Activated T-cell treated with anti-CD3 and anti-CD28 coated beads, Interleukin-2, amount 50 U/mL, for 24 hours (primary cell): Measurements from ENCODE around the gene GTSF1L.

Experiments
- DNase-seq: peaks from one replicate; pipeline ENCODE4 v3.0.0-alpha.2; 2020
- H3K27ac Mint-ChIP-seq: 2 replicates; pipeline ENCODE4 v1.8.0; 2020; ENCODE audit warnings: mild to moderate bottlenecking, mixed read lengths
- H3K27me3 Mint-ChIP-seq: 2 replicates; pipeline ENCODE4 v1.8.0; 2020; ENCODE audit warnings: mixed read lengths
- H3K36me3 Mint-ChIP-seq: 2 replicates; pipeline ENCODE4 v1.8.0; 2020; ENCODE audit warnings: low read depth, mixed read lengths
- H3K4me1 Mint-ChIP-seq: 2 replicates; pipeline ENCODE4 v1.8.0; 2020; ENCODE audit warnings: low read depth, mixed read lengths
- H3K4me3 Mint-ChIP-seq: 2 replicates; pipeline ENCODE4 v1.8.0; 2020; ENCODE audit warnings: mild to moderate bottlenecking, moderate library complexity, mixed read lengths
- H3K9me3 Mint-ChIP-seq: 2 replicates; pipeline ENCODE4 v1.8.0; 2020; ENCODE audit warnings: mixed read lengths

GTSF1L gene

DNA sequence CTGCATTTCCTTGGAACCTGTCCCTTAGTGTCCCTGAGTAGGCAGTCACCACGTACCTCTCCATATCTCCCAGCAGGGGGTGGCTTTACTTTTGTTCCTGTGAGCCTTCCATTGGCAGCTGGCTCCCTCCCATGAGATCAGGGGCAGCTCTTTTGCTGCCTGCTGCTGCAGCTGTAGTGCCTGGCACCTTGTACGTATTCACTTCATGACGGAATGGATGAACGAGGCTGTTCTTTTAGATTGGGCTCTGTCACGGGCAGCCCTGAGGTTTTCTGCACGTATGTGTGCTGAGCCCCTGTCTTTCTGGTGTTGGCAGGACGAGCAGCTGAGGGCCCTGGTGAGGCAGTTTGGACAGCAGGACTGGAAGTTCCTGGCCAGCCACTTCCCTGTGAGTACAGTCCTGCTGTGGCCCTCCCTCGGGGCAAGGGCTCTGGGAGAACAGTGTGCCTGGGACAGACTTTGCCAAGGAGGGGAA lies 45.3 kb downstream of the GTSF1L start:
- H3K36me3 Mint-ChIP-seq, result peaks cover 79% of the 10 kb centered on the region
- no peaks in the 10 kb centered on the region for H3K27me3 Mint-ChIP-seq
- H3K9me3 Mint-ChIP-seq, result no peaks in the 10 kb centered on the region
- DNase-seq, result no peak
- peak overlapping the region; percentile 5 for H3K27ac Mint-ChIP-seq
- H3K4me3 Mint-ChIP-seq, result no peak overlapping the region
- peaks cover 14% of the 10 kb centered on the region for H3K4me1 Mint-ChIP-seq

DNA sequence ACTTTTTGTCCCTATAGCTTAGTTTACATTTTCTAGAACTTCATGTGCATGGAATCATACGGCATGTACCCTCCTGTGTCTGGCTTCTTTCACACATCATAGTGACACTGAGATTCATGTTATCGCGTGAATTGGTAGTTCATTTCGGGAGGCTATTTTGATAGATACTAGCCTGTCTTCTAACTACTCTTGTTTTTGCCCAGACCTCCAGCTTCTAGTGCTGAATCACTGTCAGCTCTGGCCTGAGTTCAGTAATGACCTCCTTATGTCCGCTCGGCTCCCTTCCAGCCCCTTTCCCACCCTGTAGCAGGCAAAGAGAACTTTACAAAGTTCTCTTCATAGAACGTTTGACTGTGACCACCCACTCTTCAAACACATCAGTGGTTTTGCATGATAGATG lies 45.8 kb downstream of the GTSF1L start:
- Mint-ChIP-seq H3K4me1 (peaks cover 14% of the 10 kb centered on the region), H3K4me3 (no peak overlapping the region), H3K27ac (no peak overlapping the region), H3K27me3 (no peaks in the 10 kb centered on the region), H3K9me3 (no peaks in the 10 kb centered on the region), H3K36me3 (peaks cover 79% of the 10 kb centered on the region)
- DNase-seq, result no peak

DNA sequence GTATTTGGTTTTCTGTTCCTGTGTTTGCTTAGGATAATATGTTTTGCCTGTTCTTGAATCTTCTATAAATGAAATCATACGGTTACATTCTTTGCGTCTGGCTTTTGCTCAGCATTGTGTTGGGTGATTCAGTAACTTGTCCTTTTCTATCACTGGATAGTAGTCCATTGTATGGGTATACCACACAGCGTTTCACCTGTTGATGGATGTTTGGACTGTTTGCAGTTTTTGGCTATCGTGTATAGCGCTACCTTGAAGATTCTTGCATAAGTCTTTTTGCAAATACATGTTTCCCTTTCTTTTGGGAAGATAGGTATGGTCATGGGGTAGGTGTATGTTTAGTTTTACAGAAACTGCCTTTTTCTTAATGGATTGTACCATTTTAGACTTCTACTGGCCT lies 50.4 kb downstream of the GTSF1L start:
- H3K4me3 Mint-ChIP-seq, result no peak overlapping the region
- no peak overlapping the region for H3K27ac Mint-ChIP-seq
- H3K36me3 Mint-ChIP-seq, result peaks cover 84% of the 10 kb centered on the region
- H3K27me3 Mint-ChIP-seq, result peaks cover 3% of the 10 kb centered on the region
- peaks cover 5% of the 10 kb centered on the region for H3K4me1 Mint-ChIP-seq
- no peaks in the 10 kb centered on the region for H3K9me3 Mint-ChIP-seq
- no peak for DNase-seq
